ENCODE data around the gene TFCP2L1. TPM values are rescaled to one million over a fixed set of nuclear protein-coding genes. Genes with fewer than 3 reads are reported as not detected.

Gene TFCP2L1
- total and polyA plus RNA-seq, 2 donors (not counting 3 experiments of a cell fraction or from before 2014, with no cell fraction given) = not detected

- dilution Hi-C loops (cut with MboI; ENCODE audit: extremely low pct_ligation_motif_present, low sequenced_read_pairs) = no loop called here
- H3K79me2 ChIP-seq (ENCODE audit: control insufficient read depth, insufficient read depth, low read length) = no peaks in the 10 kb centered on the region
- no peak overlapping the region for H2AFZ ChIP-seq (ENCODE audit: low read depth, low read length)
- TF ChIP-seq, protein P1, sequence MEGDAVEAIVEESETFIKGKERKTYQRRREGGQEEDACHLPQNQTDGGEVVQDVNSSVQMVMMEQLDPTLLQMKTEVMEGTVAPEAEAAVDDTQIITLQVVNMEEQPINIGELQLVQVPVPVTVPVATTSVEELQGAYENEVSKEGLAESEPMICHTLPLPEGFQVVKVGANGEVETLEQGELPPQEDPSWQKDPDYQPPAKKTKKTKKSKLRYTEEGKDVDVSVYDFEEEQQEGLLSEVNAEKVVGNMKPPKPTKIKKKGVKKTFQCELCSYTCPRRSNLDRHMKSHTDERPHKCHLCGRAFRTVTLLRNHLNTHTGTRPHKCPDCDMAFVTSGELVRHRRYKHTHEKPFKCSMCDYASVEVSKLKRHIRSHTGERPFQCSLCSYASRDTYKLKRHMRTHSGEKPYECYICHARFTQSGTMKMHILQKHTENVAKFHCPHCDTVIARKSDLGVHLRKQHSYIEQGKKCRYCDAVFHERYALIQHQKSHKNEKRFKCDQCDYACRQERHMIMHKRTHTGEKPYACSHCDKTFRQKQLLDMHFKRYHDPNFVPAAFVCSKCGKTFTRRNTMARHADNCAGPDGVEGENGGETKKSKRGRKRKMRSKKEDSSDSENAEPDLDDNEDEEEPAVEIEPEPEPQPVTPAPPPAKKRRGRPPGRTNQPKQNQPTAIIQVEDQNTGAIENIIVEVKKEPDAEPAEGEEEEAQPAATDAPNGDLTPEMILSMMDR (IDR thresholded peaks at IDR 0.05; ENCODE audit: extremely low read depth in 1 of 2, insufficient read depth in 1 of 2, low read depth in 1 of 2, low read length in 2 of 2) = no peak
- TF ChIP-seq MAX (IDR thresholded peaks at IDR 0.05; ENCODE audit: insufficient read depth, insufficient read length) = no peak
- TF ChIP-seq MYC (IDR thresholded peaks at IDR 0.05; ENCODE audit: low read depth, low read length) = no peak
- no peak for TF ChIP-seq GATA2 (IDR thresholded peaks at IDR 0.05; ENCODE audit: insufficient read depth, insufficient read length, low read depth, low read length)
- TF ChIP-seq POLR2A (IDR thresholded peaks at IDR 0.05; ENCODE audit: low read depth, low read length) = no peak
- no peak for TF ChIP-seq EZH2 (IDR thresholded peaks at IDR 0.05; ENCODE audit: borderline replicate concordance, low read depth, low read length, severe bottlenecking)
- no peak for TF ChIP-seq POLR2AphosphoS5 (IDR thresholded peaks at IDR 0.05; ENCODE audit: insufficient read depth, low read depth, low read length)
- no peak for TF ChIP-seq FOS (IDR thresholded peaks at IDR 0.05; ENCODE audit: borderline replicate concordance, insufficient read depth, low read length)
- TF ChIP-seq JUN (IDR thresholded peaks at IDR 0.05; ENCODE audit: borderline replicate concordance, insufficient read depth, insufficient read length, low read depth) = no peak
- no peaks in the 10 kb centered on the region for H3K36me3 ChIP-seq (ENCODE audit: control insufficient read depth in 2 of 2, extremely low read depth in 1 of 2, insufficient read depth in 2 of 2, low read length in 2 of 2)
- no peaks in the 10 kb centered on the region for H4K20me1 ChIP-seq (replicated peaks; ENCODE audit: control insufficient read depth, extremely low read depth, insufficient read depth, low read length)
- H3K27ac ChIP-seq (ENCODE audit: insufficient read depth, low read depth, low read length) = no peak overlapping the region
- H3K9me1 ChIP-seq (replicated peaks; ENCODE audit: control insufficient read depth, extremely low read depth, insufficient read depth, low read length) = no peaks in the 10 kb centered on the region
- ChIA-PET CTCF (no interaction called here), POLR2A (no interaction called here)
- intact Hi-C loops (cut with micrococcal nuclease) = no loop called here
- H3K4me2 ChIP-seq (ENCODE audit: insufficient read depth, low read length) = no peak overlapping the region
- BruUV-seq (replicated peaks) = no TSS peak
- no peaks in the 10 kb centered on the region for H3K4me1 ChIP-seq (ENCODE audit: control insufficient read depth, extremely low read depth, insufficient read depth, low read length)
- H3K9ac ChIP-seq (replicated peaks; ENCODE audit: extremely low read depth, insufficient read depth, low read length) = no peak overlapping the region
- no peak overlapping the region for H3K4me3 ChIP-seq (replicated peaks in 1 of 3; ENCODE audit: insufficient read depth in 1 of 3, low read depth in 1 of 3, low read length in 3 of 3)
- FAIRE-seq (no peak), DNase-seq (ENCODE audit: low read depth, low spot score) (no peak)
- H3K9me3 ChIP-seq (replicated peaks; ENCODE audit: control insufficient read depth, insufficient read depth, low read length) = no peaks in the 10 kb centered on the region
- H3K27me3 ChIP-seq (ENCODE audit: control insufficient read depth in 2 of 2, insufficient read depth in 2 of 2, low read length in 2 of 2) = no peaks in the 10 kb centered on the region
These were observed 90.0 kb downstream of the TFCP2L1 start for GRCh38 chr2:121195036-121195435.

All from endothelial cell of umbilical vein (primary cell).